Rectal smooth muscle tissue (tissue), 1 donor: Measurements from ENCODE around the gene MARVELD1.
A peak's percentile ranks its signal among the peaks of the same experiment; 100 is the strongest.

ENCODE experiments used
- H3K27ac ChIP-seq: one replicate; pipeline ENCODE4 v1.7.0; 2013; ENCODE audit warnings: low read depth, low read length, inconsistent platforms
- H3K27me3 ChIP-seq: one replicate; pipeline ENCODE4 v1.7.0; 2013; ENCODE audit warnings: low read length; ENCODE audit not compliant: control insufficient read depth, insufficient read depth
- H3K36me3 ChIP-seq: one replicate; pipeline ENCODE4 v1.7.0; 2013; ENCODE audit warnings: low read length; ENCODE audit not compliant: control insufficient read depth, insufficient read depth
- H3K4me1 ChIP-seq: one replicate; pipeline ENCODE4 v1.7.0; 2013; ENCODE audit warnings: low read length; ENCODE audit not compliant: control insufficient read depth, insufficient read depth
- H3K4me3 ChIP-seq: one replicate; pipeline ENCODE4 v1.7.0; 2013; ENCODE audit warnings: low read length
- H3K9ac ChIP-seq: one replicate; pipeline ENCODE4 v1.7.0; 2013; ENCODE audit warnings: low read length

MARVELD1 gene

GRCh38 chr10:97717627-97718026 lies 4.1 kb downstream of the MARVELD1 start:
- H3K4me3 ChIP-seq, result no peak overlapping the region
- H3K9ac ChIP-seq, result no peak overlapping the region
- H3K27ac ChIP-seq, result peak overlapping the region; percentile 60
- H3K27me3 ChIP-seq, result no peaks in the 10 kb centered on the region
- peaks cover 8% of the 10 kb centered on the region for H3K36me3 ChIP-seq
- H3K4me1 ChIP-seq, result peaks cover 42% of the 10 kb centered on the region

GRCh38 chr10:97718178-97718577 lies 4.6 kb downstream of the MARVELD1 start:
- no peak overlapping the region for H3K9ac ChIP-seq
- H3K4me3 ChIP-seq, result no peak overlapping the region
- H3K36me3 ChIP-seq, result peaks cover 8% of the 10 kb centered on the region
- H3K27me3 ChIP-seq, result no peaks in the 10 kb centered on the region
- H3K27ac ChIP-seq, result peak overlapping the region; percentile 60
- peaks cover 40% of the 10 kb centered on the region for H3K4me1 ChIP-seq

GRCh38 chr10:97718659-97719142 lies 5.2 kb downstream of the MARVELD1 start:
- H3K4me1 ChIP-seq, result peaks cover 40% of the 10 kb centered on the region

GRCh38 chr10:97719602-97720001 lies 6.1 kb downstream of the MARVELD1 start:
- Histone ChIP-seq H3K4me1 (peaks cover 40% of the 10 kb centered on the region), H3K9ac (no peak overlapping the region), H3K4me3 (no peak overlapping the region), H3K36me3 (peaks cover 8% of the 10 kb centered on the region), H3K27me3 (no peaks in the 10 kb centered on the region), H3K27ac (no peak overlapping the region)

More at GRCh38 chr10:97718659-97719142, 5.2 kb downstream of the MARVELD1 start:
- peak overlapping the region; percentile 18 for H3K4me3 ChIP-seq
- H3K27ac ChIP-seq, result peak overlapping the region; percentile 25
- peaks cover 8% of the 10 kb centered on the region for H3K36me3 ChIP-seq
- no peaks in the 10 kb centered on the region for H3K27me3 ChIP-seq
- H3K9ac ChIP-seq, result no peak overlapping the region

- Histone ChIP-seq H3K36me3 (peaks cover 3% of the 10 kb centered on the region), H3K27me3 (no peaks in the 10 kb centered on the region), H3K9ac (no peak overlapping the region), H3K4me1 (peaks cover 28% of the 10 kb centered on the region), H3K4me3 (no peak overlapping the region), H3K27ac (no peak overlapping the region)
Measured at GRCh38 chr10:97721871-97722780, 8.6 kb downstream of the MARVELD1 start.

GRCh38 chr10:97723001-97723400 lies 9.5 kb downstream of the MARVELD1 start:
- Histone ChIP-seq H3K4me1 (peaks cover 19% of the 10 kb centered on the region), H3K4me3 (no peak overlapping the region), H3K27ac (no peak overlapping the region), H3K27me3 (no peaks in the 10 kb centered on the region), H3K36me3 (no peaks in the 10 kb centered on the region), H3K9ac (no peak overlapping the region)

GRCh38 chr10:97724341-97724941 lies 10.9 kb downstream of the MARVELD1 start:
- H3K27ac ChIP-seq, result peak overlapping the region; percentile 9
- H3K4me3 ChIP-seq, result no peak overlapping the region
- no peaks in the 10 kb centered on the region for H3K36me3 ChIP-seq
- peaks cover 6% of the 10 kb centered on the region for H3K4me1 ChIP-seq
- H3K9ac ChIP-seq, result no peak overlapping the region
- H3K27me3 ChIP-seq, result no peaks in the 10 kb centered on the region

- Histone ChIP-seq H3K4me3 (peak overlapping the region; percentile 26), H3K9ac (no peak overlapping the region), H3K36me3 (no peaks in the 10 kb centered on the region), H3K4me1 (peaks cover 5% of the 10 kb centered on the region), H3K27ac (peak overlapping the region; percentile 28), H3K27me3 (no peaks in the 10 kb centered on the region)
Measured at GRCh38 chr10:97726636-97727178, 13.2 kb downstream of the MARVELD1 start.

GRCh38 chr10:97729014-97729413 lies 15.5 kb downstream of the MARVELD1 start:
- H3K4me1 ChIP-seq, result peaks cover 5% of the 10 kb centered on the region
- no peak overlapping the region for H3K4me3 ChIP-seq
- no peak overlapping the region for H3K9ac ChIP-seq
- H3K27ac ChIP-seq, result no peak overlapping the region
- H3K27me3 ChIP-seq, result no peaks in the 10 kb centered on the region
- H3K36me3 ChIP-seq, result no peaks in the 10 kb centered on the region

- Histone ChIP-seq H3K27me3 (no peaks in the 10 kb centered on the region), H3K9ac (no peak overlapping the region), H3K36me3 (no peaks in the 10 kb centered on the region), H3K27ac (no peak overlapping the region), H3K4me3 (no peak overlapping the region), H3K4me1 (peaks cover 4% of the 10 kb centered on the region)
Measured at GRCh38 chr10:97731346-97732051, 18.0 kb downstream of the MARVELD1 start.

- H3K36me3 ChIP-seq, result no peaks in the 10 kb centered on the region
- H3K27me3 ChIP-seq, result no peaks in the 10 kb centered on the region
- H3K9ac ChIP-seq, result no peak overlapping the region
- H3K27ac ChIP-seq, result no peak overlapping the region
- no peak overlapping the region for H3K4me3 ChIP-seq
- peaks cover 3% of the 10 kb centered on the region for H3K4me1 ChIP-seq
Measured at GRCh38 chr10:97732052-97732359, 18.5 kb downstream of the MARVELD1 start.

GRCh38 chr10:97733256-97733655 lies 19.7 kb downstream of the MARVELD1 start:
- H3K9ac ChIP-seq, result no peak overlapping the region
- H3K27ac ChIP-seq, result no peak overlapping the region
- no peak overlapping the region for H3K4me3 ChIP-seq
- H3K36me3 ChIP-seq, result no peaks in the 10 kb centered on the region
- no peaks in the 10 kb centered on the region for H3K27me3 ChIP-seq
- H3K4me1 ChIP-seq, result peaks cover 10% of the 10 kb centered on the region
